IPS-NIHi11 (cell line): ENCODE data around the gene KDM4C.

Experiments used
- DNase-seq: peaks from one replicate; pipeline ENCODE4 v3.0.0; 2012; ENCODE audit warnings: mixed read lengths, low spot score

The KDM4C gene

DNA sequence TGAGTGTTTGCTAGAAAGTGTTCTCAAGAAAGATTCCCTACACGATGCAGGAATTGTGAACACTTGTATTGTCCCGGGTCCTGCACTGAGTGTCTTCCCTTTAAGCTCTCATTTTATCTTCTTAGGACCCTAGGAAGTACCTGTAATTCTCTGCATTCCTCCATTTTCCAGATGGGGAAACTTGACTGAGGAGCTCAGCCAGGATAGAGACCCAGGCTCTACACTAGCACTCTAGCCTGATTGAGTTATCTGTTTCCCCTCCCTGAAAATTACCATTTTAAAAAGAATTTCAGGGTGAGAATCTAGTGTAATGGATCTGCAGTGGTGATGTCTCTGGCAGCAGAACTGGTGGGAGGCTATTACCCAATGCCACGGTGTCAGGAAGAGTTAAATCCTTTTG is 453.9 kb downstream of the KDM4C start:
- no peak for DNase-seq

- DNase-seq = no peak
Observed at GRCh38 chr9:7212101-7212500, 454.3 kb downstream of the KDM4C start.

GRCh38 chr9:7216004-7216841 is 458.4 kb downstream of the KDM4C start:
- DNase-seq = no peak

- DNase-seq = no peak
Observed at GRCh38 chr9:7223981-7224380, 466.2 kb downstream of the KDM4C start.
